IMR-90 (cell line): ENCODE measurements around the gene PLXDC1. TPM values are rescaled to one million over a fixed set of nuclear protein-coding genes. Genes with fewer than 3 reads are reported as not detected.

Experiments
- ATAC-seq: fragments of 200-7000 bp; cut with Tn5 transposase; 2 replicates; pipeline ENCODE4 v1.9.1; 2020; ENCODE audit warnings: low read depth, mild to moderate bottlenecking, moderate library complexity
- BruUV-seq: library from RNA; stranded (reverse); fragments of 400-500 nt; replicated peaks from 2 replicates; lab custom pipeline; 2021; lab: Mats Ljungman, UMichigan
- CTCF ChIA-PET: fragments of 300-600 bp; formaldehyde crosslinking; extraction: SDS; loops from one replicate; lab custom pipeline; 2021; ENCODE audit warnings: antibody characterized with exemption; lab: Yijun Ruan, JAX
- POLR2A ChIA-PET: fragments of 300-600 bp; sonication (Branson Sonifier 250); formaldehyde crosslinking; loops from one replicate; lab custom pipeline; 2022; ENCODE audit warnings: antibody characterized with exemption; ENCODE audit not compliant: unreplicated experiment; lab: Charles Lee
- DNase-seq: peaks from one replicate; pipeline ENCODE4 v3.0.0; 2013
- H2AFZ ChIP-seq: replicated peaks from 2 replicates; pipeline ENCODE3; 2013; ENCODE audit warnings: low read length, mild to moderate bottlenecking; ENCODE audit not compliant: poor library complexity
- H2AK5ac ChIP-seq: 2 replicates; pipeline ENCODE4 v1.6.1; 2013; ENCODE audit warnings: low read depth, low read length, inconsistent platforms
- H2AK9ac ChIP-seq: replicated peaks from 2 replicates; pipeline ENCODE3; 2013; ENCODE audit warnings: mild to moderate bottlenecking, low read depth, low read length, moderate library complexity; ENCODE audit not compliant: poor library complexity
- H2BK120ac ChIP-seq: 2 replicates; pipeline ENCODE4 v1.6.1; 2013; ENCODE audit warnings: low read depth, low read length, inconsistent platforms
- H2BK15ac ChIP-seq: 3 replicates; pipeline ENCODE4 v1.6.1; 2013; ENCODE audit warnings: low read depth, low read length, inconsistent platforms
- H2BK20ac ChIP-seq: 2 replicates; pipeline ENCODE4 v1.6.1; 2013; ENCODE audit warnings: low read depth, mild to moderate bottlenecking, inconsistent platforms, low read length, moderate library complexity
- H2BK5ac ChIP-seq: 2 replicates; pipeline ENCODE4 v1.6.1; 2013; ENCODE audit warnings: mild to moderate bottlenecking, low read depth, low read length, inconsistent platforms; ENCODE audit not compliant: poor library complexity, severe bottlenecking
- H3K14ac ChIP-seq: replicated peaks from 2 replicates; pipeline ENCODE4 v1.6.1; 2013; ENCODE audit warnings: low read depth, low read length, inconsistent platforms
- H3K18ac ChIP-seq: 2 replicates; pipeline ENCODE4 v1.6.1; 2013; ENCODE audit warnings: low read depth, low read length, control low read depth
- H3K23ac ChIP-seq: 2 replicates; pipeline ENCODE4 v1.6.1; 2013; ENCODE audit warnings: low read depth, low read length, inconsistent platforms
- H3K27ac ChIP-seq: 2 replicates; pipeline ENCODE4 v1.5.1; 2013; ENCODE audit warnings: mild to moderate bottlenecking, control low read depth, low read length; ENCODE audit not compliant: insufficient read depth
- H3K27me3 ChIP-seq: 2 replicates; pipeline ENCODE4 v1.6.1; 2013; ENCODE audit warnings: low read length; ENCODE audit not compliant: control insufficient read depth, insufficient read depth
- H3K36me3 ChIP-seq: 2 replicates; pipeline ENCODE4 v1.6.1; 2013; ENCODE audit warnings: low read length, mixed read lengths; ENCODE audit not compliant: control insufficient read depth, insufficient read depth
- H3K4ac ChIP-seq: 2 replicates; pipeline ENCODE4 v1.6.1; 2013; ENCODE audit warnings: low read depth, low read length, inconsistent platforms
- H3K4me1 ChIP-seq: 2 replicates; pipeline ENCODE4 v1.6.1; 2013; ENCODE audit warnings: low read length, mixed read lengths; ENCODE audit not compliant: control insufficient read depth, insufficient read depth
- H3K4me2 ChIP-seq: 2 replicates; pipeline ENCODE4 v1.6.1; 2013; ENCODE audit warnings: low read depth, mild to moderate bottlenecking, control low read depth, low read length, moderate library complexity
- H3K4me3 ChIP-seq: 2 replicates; pipeline ENCODE4 v1.5.1; 2013; ENCODE audit warnings: low read depth, mild to moderate bottlenecking, control low read depth, low read length, moderate library complexity; ENCODE audit not compliant: insufficient read depth
- H3K56ac ChIP-seq: 2 replicates; pipeline ENCODE4 v1.6.1; 2013; ENCODE audit warnings: low read length, inconsistent platforms; ENCODE audit not compliant: insufficient read depth; ENCODE audit errors: extremely low read depth
- H3K79me1 ChIP-seq, 2 experiments: 2 replicates each; pipeline ENCODE4 v1.6.1; 2013; ENCODE audit warnings: low read length in 2 of 2, inconsistent platforms in 1 of 2, low read depth in 1 of 2
- H3K9ac ChIP-seq: 2 replicates; pipeline ENCODE4 v1.6.1; 2013; ENCODE audit warnings: low read depth, low read length, control low read depth
- H3K9me1 ChIP-seq: 2 replicates; pipeline ENCODE4 v1.6.1; 2013; ENCODE audit warnings: low read length, inconsistent platforms; ENCODE audit not compliant: insufficient read depth
- H3K9me3 ChIP-seq: 2 replicates; pipeline ENCODE4 v1.6.1; 2013; ENCODE audit warnings: low read length; ENCODE audit not compliant: control insufficient read depth, insufficient read depth
- H4K20me1 ChIP-seq: 2 replicates; pipeline ENCODE4 v1.6.1; 2013; ENCODE audit warnings: low read length, inconsistent platforms; ENCODE audit not compliant: insufficient read depth
- H4K5ac ChIP-seq: 2 replicates; pipeline ENCODE4 v1.6.1; 2013; ENCODE audit warnings: mild to moderate bottlenecking, low read depth, low read length, control low read depth
- H4K8ac ChIP-seq, 2 experiments: 2 replicates each; pipeline ENCODE4 v1.6.1; 2013; ENCODE audit warnings: low read depth in 2 of 2, low read length in 2 of 2, control low read depth in 1 of 2, inconsistent platforms in 1 of 2
- H4K91ac ChIP-seq: 2 replicates; pipeline ENCODE4 v1.6.1; 2013; ENCODE audit warnings: low read depth, low read length, inconsistent platforms; ENCODE audit not compliant: insufficient read depth
- BHLHE40 ChIP-seq: fragments of 150-350 bp; IDR thresholded peaks from 2 replicates; pipeline ENCODE4 v1.6.1; 2016; ENCODE audit warnings: mild to moderate bottlenecking, low read depth, low read length
- CEBPB ChIP-seq: IDR thresholded peaks from 2 replicates; pipeline ENCODE4 v1.6.1; 2012; ENCODE audit warnings: low read depth, low read length, improper control_type of control experiment
- CHD1 ChIP-seq: IDR thresholded peaks from 2 replicates; pipeline ENCODE4 v1.6.1; 2012; ENCODE audit warnings: low read depth, low read length, improper control_type of control experiment
- CTCF ChIP-seq: conservative IDR thresholded peaks from 2 replicates; pipeline ENCODE4 v1.5.1; 2012; ENCODE audit warnings: mild to moderate bottlenecking, low read depth, low read length, improper control_type of control experiment
- ELK1 ChIP-seq: fragments of 150-350 bp; IDR thresholded peaks from 2 replicates; pipeline ENCODE4 v1.6.1; 2016; ENCODE audit warnings: low read depth, mild to moderate bottlenecking, low read length, moderate library complexity, borderline replicate concordance
- FOS ChIP-seq: fragments of 150-350 bp; IDR thresholded peaks from 2 replicates; pipeline ENCODE4 v1.6.1; 2016; ENCODE audit warnings: low read depth, low read length
- MAFK ChIP-seq: IDR thresholded peaks from 2 replicates; pipeline ENCODE4 v1.6.1; 2012; ENCODE audit warnings: low read depth, low read length, improper control_type of control experiment
- MAZ ChIP-seq: IDR thresholded peaks from 2 replicates; pipeline ENCODE4 v1.6.1; 2012; ENCODE audit warnings: low read depth, mild to moderate bottlenecking, low read length, improper control_type of control experiment, moderate library complexity, borderline replicate concordance
- NFE2L2 ChIP-seq: fragments of 150-350 bp; IDR thresholded peaks from 2 replicates; pipeline ENCODE4 v1.6.1; 2016; ENCODE audit warnings: low read depth, mild to moderate bottlenecking, low read length
- POLR2A ChIP-seq: IDR thresholded peaks from 2 replicates; pipeline ENCODE4 v1.6.1; 2012; ENCODE audit warnings: mild to moderate bottlenecking, low read depth, low read length
- RAD21 ChIP-seq: IDR thresholded peaks from 2 replicates; pipeline ENCODE4 v1.6.1; 2012; ENCODE audit warnings: low read length, improper control_type of control experiment
- RCOR1 ChIP-seq: IDR thresholded peaks from 2 replicates; pipeline ENCODE4 v1.6.1; 2012; ENCODE audit warnings: mild to moderate bottlenecking, low read length, improper control_type of control experiment; ENCODE audit not compliant: insufficient replicate concordance
- SMC3 ChIP-seq: fragments of 150-350 bp; IDR thresholded peaks from 2 replicates; pipeline ENCODE4 v1.6.1; 2016; ENCODE audit warnings: low read depth, mild to moderate bottlenecking, antibody characterized with exemption, low read length, moderate library complexity
- USF2 ChIP-seq: fragments of 150-350 bp; IDR thresholded peaks from 2 replicates; pipeline ENCODE4 v1.6.1; 2017; ENCODE audit warnings: mild to moderate bottlenecking, antibody characterized with exemption, low read length, low read depth
- WGBS, 2 experiments: methylation state at CpG; one replicate each; pipeline versions ENCODE4 v1.1.5 to v1.1.7; 2013; ENCODE audit warnings: missing lambda C conversion rate in 2 of 2; ENCODE audit not compliant: insufficient read length in 1 of 2; ENCODE audit errors: extremely low coverage in 2 of 2; 5-methylcytosine and 5-hydroxymethylcytosine counted together
- dilution Hi-C: fragments of 300-500 bp; cut with HindIII; formaldehyde crosslinking; loops from one replicate; pipeline ENCODE4 v1.14.3; 2018; ENCODE audit warnings: low sequenced_read_pairs; ENCODE audit not compliant: unreplicated experiment
- in situ Hi-C: fragments of 300-500 bp; cut with MboI; formaldehyde crosslinking; loops from 3 replicates; pipeline ENCODE4 v1.14.3; 2019; ENCODE audit warnings: low sequenced_read_pairs, inconsistent platforms, mixed read lengths
- intact Hi-C: fragments of 100-400 bp; cut with micrococcal nuclease; formaldehyde crosslinking; loops from 2 replicates; pipeline ENCODE4 v1.10.0; 2022
- polyA plus RNA-seq, 3 experiments: library from polyadenylated mRNA; depleted of rRNA; stranded (reverse); fragments of >200 nt; gene quantifications; 2 replicates each; pipeline ENCODE4 v1.2.3, GENCODE V29; 2012; ENCODE audit warnings: low replicate concordance in 1 of 3
- total RNA-seq: library from RNA; depleted of rRNA; stranded (reverse); fragments of >200 nt; gene quantifications from 2 replicates; pipeline ENCODE4 v1.2.3, GENCODE V29; 2012

The PLXDC1 gene
- total and polyA plus RNA-seq, 2 of the 4 experiments (the other 2 are of a cell fraction) = under 0.01 to 0.50 TPM

- CTCF ChIA-PET = interaction anchor here (0.9 to 2.4 kb wide), 12 partner anchors 10 to 184 kb away, joined by 3 to 19 read pairs (median 4); no protein-coding TSS in a partner anchor
- H4K5ac ChIP-seq = peak overlapping the region; percentile 65
- H3K9me3 ChIP-seq = no peaks in the 10 kb centered on the region
- POLR2A ChIA-PET = interaction anchor here (1.4 kb wide), 1 partner anchor 10 kb away, joined by 3 read pairs; no protein-coding TSS in a partner anchor
- H2BK20ac ChIP-seq = no peak overlapping the region
- H3K4me3 ChIP-seq = peak overlapping the region; percentile 55
- DNase-seq (no peak), ATAC-seq (peak; percentile 6)
- H2AFZ ChIP-seq = peak overlapping the region; percentile 92
- H2BK120ac ChIP-seq = 0 out of 2 replicates have a peak overlapping the region, but pooled peaks have one; percentile 2
- no peaks in the 10 kb centered on the region for H3K36me3 ChIP-seq
- no peak overlapping the region; the same call in 1 of the 2 replicates for H3K56ac ChIP-seq
- no peaks in the 10 kb centered on the region for H3K79me1 ChIP-seq
- no peak overlapping the region for H3K27ac ChIP-seq
- BruUV-seq = no TSS peak
- peak overlapping the region; percentile 25; the same call in 1 of the 2 replicates for H2AK5ac ChIP-seq
- peak overlapping the region; percentile 7; the same call in 1 of the 2 replicates for H3K9ac ChIP-seq
- H4K20me1 ChIP-seq = no peaks in the 10 kb centered on the region
- peak overlapping the region; percentile 91 for H3K4me2 ChIP-seq
- H4K91ac ChIP-seq = no peak overlapping the region
- dilution Hi-C loops (no loop called here), intact Hi-C loops (no loop called here), in situ Hi-C loops (no loop called here)
- peak overlapping the region; percentile 6 for H3K4ac ChIP-seq
- H3K23ac ChIP-seq = peak overlapping the region; percentile 26
- H3K4me1 ChIP-seq = peaks cover 5% of the 10 kb centered on the region; the same call in 1 of the 2 replicates
- peak overlapping the region; percentile 17 for H2AK9ac ChIP-seq
- no peak overlapping the region for H2BK15ac ChIP-seq
- no peak overlapping the region for H3K18ac ChIP-seq
- H3K27me3 ChIP-seq = peaks cover 34% of the 10 kb centered on the region
- no peak overlapping the region for H2BK5ac ChIP-seq
- peak overlapping the region; percentile 12 to 81; a peak in 2 of 4 replicates for H4K8ac ChIP-seq
- 4% methylated on average over 20 of the region's 51 CpGs; no CpG with 5 or more reads in 1 of the 2 experiments for WGBS, 2 experiments
- peak overlapping the region; percentile 10; the same call in 1 of the 2 replicates for H3K14ac ChIP-seq
- peaks cover 6% of the 10 kb centered on the region for H3K9me1 ChIP-seq
- TF ChIP-seq CHD1 (no peak), SMC3 (no peak), BHLHE40 (no peak), MAFK (no peak), RCOR1 (no peak), USF2 (no peak), RAD21 (no peak), NFE2L2 (no peak), ELK1 (no peak), CEBPB (no peak), MAZ (no peak), FOS (no peak), CTCF (no peak), POLR2A (no peak)
Observed at GRCh38 chr17:39165178-39165840, 13.9 kb upstream of the PLXDC1 start.
